Right lobe of liver (tissue), 6 donors: Measurements from ENCODE around the gene PDCD1. TPM values are rescaled to one million over a fixed set of nuclear protein-coding genes. Genes with fewer than 3 reads are reported as not detected.
"Not testable (repeated sequence)": the region's sequence is repeated elsewhere in the genome, so short reads cannot be mapped to it uniquely, and the experiment has no call there.

Source experiments
- ATAC-seq, 4 donors: fragments of 200-7000 bp; cut with Tn5 transposase; one replicate each; pipeline ENCODE4 v1.9.1; 2020; ENCODE audit warnings: mild to moderate bottlenecking in 4 of 4, moderate library complexity in 4 of 4
- DNase-seq, 3 donors: peaks; one replicate each; pipeline ENCODE4 v3.0.0-alpha.2; 2020
- H3K27ac ChIP-seq, 3 donors: fragments of 200-600 bp; one replicate each; pipeline ENCODE4 v1.8.0; 2022
- H3K27me3 ChIP-seq, 2 donors: fragments of 200-600 bp; one replicate each; pipeline ENCODE4 v1.8.0; 2022
- H3K36me3 ChIP-seq, 4 donors: fragments of 200-600 bp; sonication (generic) in 1 of 4; one replicate each; pipeline versions ENCODE4 v1.5.1 to v1.8.0; 2017 to 2022; ENCODE audit warnings: control low read depth in 1 of 4
- H3K4me1 ChIP-seq, 4 donors: fragments of 200-600 bp; sonication (generic) in 1 of 4; one replicate each; pipeline versions ENCODE4 v1.5.1 to v1.8.0; 2017 to 2022; ENCODE audit warnings: control low read depth in 1 of 4
- H3K4me3 ChIP-seq, 3 donors: fragments of 200-600 bp; one replicate each; pipeline ENCODE4 v1.8.0; 2022
- H3K9me3 ChIP-seq, 4 donors: fragments of 200-600 bp; sonication (generic) in 1 of 4; one replicate each; pipeline versions ENCODE4 v1.5.1 to v1.8.0; 2017 to 2022; ENCODE audit warnings: control low read depth in 1 of 4
- POLR2A ChIP-seq: fragments of 450-650 bp; IDR thresholded peaks from one replicate; pipeline ENCODE4 v1.6.1; 2017; ENCODE audit warnings: antibody characterized with exemption, mild to moderate bottlenecking
- WGBS: methylation state at CpG from one replicate; pipeline ENCODE4 v1.1.6; 2018; ENCODE audit warnings: low coverage, low lambda C conversion rate; ENCODE audit not compliant: insufficient coverage; ENCODE audit errors: missing lambda C conversion rate; 5-methylcytosine and 5-hydroxymethylcytosine counted together
- intact Hi-C, 2 donors: fragments of 100-400 bp; cut with DNase I; formaldehyde crosslinking; loops; one replicate each; pipeline versions ENCODE4 v1.11.2 to v1.14.1; 2022
- total RNA-seq, 6 experiments: library from RNA; depleted of rRNA in 2 of 6; stranded (reverse); fragments of >200 nt in 2 of 6; fragmentation: NEBNext Ultra II Directional in 3 of 6; extraction: Animal tissue kit (Norgen Biotek cat#: 25700) in 3 of 6; gene quantifications; one replicate each; pipeline versions ENCODE4 v1.1.0 to v1.2.4, GENCODE V29; 2016 to 2023
- TF ChIP-seq, protein P1 (sequence below), 4 donors: fragments of 200-600 bp in 3 of 4; fragments of 450-650 bp in 1 of 4; IDR thresholded peaks; one replicate each; pipeline versions ENCODE4 v1.5.1 to v1.8.0; 2016 to 2022; ENCODE audit warnings: antibody characterized with exemption in 4 of 4, mild to moderate bottlenecking in 2 of 4
- donor health status: DM: no; HTN: yes; CAD: no.
- donor health status: DM: no; HTN: no; CAD: no.
- donor health status: DM: no; HTN: no; CAD: no.
- donor health status: DM: no; HTN: yes; CAD: no.
- donor health status: DM: no; HTN: yes; CAD: no.

The PDCD1 gene
- total RNA-seq, 6 experiments from 2014 or later: 0.19 to 0.61 (median 0.20) TPM; not detected in 3

DNA sequence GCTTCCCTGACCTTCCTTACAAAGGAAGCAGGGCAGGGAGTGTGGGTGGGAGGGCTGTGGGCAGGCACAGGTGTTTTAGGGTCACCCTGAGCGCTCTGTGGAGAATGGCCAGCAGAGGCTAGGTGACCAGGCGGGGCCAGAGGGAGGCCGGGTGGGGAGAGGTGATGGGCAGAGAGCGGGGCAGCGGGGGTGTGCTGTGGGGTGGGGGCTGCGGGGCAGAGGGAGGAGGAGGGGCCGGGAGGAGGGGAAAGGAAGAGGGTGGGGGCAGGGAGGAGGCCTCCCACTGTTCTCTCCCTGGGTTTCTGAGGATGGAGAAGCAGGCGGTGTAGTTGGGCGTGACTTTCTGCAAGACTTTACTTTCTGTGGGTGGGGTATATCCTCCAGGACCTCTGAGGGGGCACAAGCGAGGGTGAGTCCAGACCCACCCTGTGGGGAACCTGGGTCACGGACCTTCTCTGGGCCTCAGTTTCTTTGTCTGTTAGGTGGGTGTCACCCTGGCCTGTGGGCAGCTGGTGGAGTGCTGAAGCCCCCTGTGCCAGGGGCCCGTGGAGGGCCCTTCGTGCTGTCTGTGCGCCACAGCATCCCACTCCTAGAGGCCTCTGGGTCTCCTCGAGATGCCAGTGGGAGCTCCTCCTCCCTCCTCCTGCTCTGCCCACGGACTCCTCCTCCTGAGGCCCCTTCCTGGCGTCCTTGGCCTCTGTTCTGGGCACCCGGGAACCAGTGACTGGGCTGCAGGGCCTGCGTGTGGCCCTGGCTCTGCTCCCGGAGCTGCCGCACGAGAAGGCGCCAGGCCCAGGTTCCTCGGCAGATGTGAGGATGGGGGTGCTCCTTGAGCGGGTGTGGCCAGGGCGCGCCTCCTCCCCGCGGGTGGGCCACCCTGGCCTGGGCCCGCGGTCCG is 56.0 kb downstream of the PDCD1 start:
- DNase-seq (peak in 2 of 3 donors; percentile 21 to 44), ATAC-seq (no peak)
- Histone ChIP-seq H3K4me1 (peaks cover 0 to 6% (median 0%) of the 10 kb centered on the region in 4 donors), H3K27ac (no peak overlapping the region), H3K4me3 (no peak overlapping the region), H3K9me3 (no peaks in the 10 kb centered on the region), H3K36me3 (no peaks in the 10 kb centered on the region), H3K27me3 (no peaks in the 10 kb centered on the region)
- TF ChIP-seq, protein P1, sequence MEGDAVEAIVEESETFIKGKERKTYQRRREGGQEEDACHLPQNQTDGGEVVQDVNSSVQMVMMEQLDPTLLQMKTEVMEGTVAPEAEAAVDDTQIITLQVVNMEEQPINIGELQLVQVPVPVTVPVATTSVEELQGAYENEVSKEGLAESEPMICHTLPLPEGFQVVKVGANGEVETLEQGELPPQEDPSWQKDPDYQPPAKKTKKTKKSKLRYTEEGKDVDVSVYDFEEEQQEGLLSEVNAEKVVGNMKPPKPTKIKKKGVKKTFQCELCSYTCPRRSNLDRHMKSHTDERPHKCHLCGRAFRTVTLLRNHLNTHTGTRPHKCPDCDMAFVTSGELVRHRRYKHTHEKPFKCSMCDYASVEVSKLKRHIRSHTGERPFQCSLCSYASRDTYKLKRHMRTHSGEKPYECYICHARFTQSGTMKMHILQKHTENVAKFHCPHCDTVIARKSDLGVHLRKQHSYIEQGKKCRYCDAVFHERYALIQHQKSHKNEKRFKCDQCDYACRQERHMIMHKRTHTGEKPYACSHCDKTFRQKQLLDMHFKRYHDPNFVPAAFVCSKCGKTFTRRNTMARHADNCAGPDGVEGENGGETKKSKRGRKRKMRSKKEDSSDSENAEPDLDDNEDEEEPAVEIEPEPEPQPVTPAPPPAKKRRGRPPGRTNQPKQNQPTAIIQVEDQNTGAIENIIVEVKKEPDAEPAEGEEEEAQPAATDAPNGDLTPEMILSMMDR (IDR thresholded peaks at IDR 0.05): no peak
- TF ChIP-seq POLR2A: no peak
- WGBS: 79% methylated on average over 6 of the region's 32 CpGs
- intact Hi-C loops: no loop called here

DNA sequence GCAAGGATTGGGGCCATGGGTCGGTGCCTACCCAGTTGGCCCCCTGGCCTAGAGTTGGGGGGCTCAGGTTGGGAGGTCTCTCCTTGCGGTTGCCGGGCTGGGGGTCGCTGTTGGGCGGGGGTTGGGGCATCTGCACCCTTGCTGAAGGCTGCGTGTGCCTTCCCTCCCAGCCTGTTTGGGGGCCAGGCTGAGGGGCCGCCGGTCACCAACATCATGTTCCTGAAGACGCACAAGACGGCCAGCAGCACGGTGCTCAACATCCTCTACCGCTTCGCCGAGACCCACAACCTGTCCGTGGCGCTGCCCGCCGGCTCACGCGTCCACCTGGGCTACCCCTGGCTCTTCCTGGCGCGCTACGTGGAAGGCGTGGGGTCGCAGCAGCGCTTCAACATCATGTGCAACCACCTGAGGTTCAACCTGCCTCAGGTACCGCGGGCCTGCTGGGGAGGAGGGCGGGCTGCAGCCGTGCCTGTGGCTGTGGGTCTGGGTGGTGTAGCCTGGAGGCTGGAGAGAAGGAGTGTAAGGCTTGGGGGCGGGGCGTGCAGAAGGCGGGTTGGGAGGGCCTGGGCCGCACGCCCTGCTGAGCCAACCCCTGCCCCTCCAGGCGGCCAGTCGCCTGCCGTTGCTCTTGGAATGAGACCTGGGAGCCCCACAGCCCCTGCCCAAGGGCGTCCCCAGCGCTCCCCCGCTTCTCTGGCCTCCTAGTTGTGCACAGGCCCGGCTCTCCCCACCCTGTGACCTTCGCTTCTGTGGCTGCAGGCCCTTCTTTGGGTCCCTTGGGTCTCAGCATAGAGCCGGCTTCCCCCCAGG is 56.9 kb downstream of the PDCD1 start:
- peaks cover 0 to 6% (median 0%) of the 10 kb centered on the region in 4 donors for H3K4me1 ChIP-seq
- no peaks in the 10 kb centered on the region for H3K36me3 ChIP-seq
- 88% methylated on average over 15 of the region's 44 CpGs for WGBS
- no peak for ATAC-seq
- no peak overlapping the region for H3K27ac ChIP-seq
- H3K4me3 ChIP-seq: no peak overlapping the region
- intact Hi-C loops: no loop called here
- TF ChIP-seq, protein P1 (IDR thresholded peaks at IDR 0.05): no peak
- no peak for TF ChIP-seq POLR2A
- H3K9me3 ChIP-seq: no peaks in the 10 kb centered on the region
- peak in 1 of 3 donors; percentile 16 for DNase-seq
- H3K27me3 ChIP-seq: no peaks in the 10 kb centered on the region

DNA sequence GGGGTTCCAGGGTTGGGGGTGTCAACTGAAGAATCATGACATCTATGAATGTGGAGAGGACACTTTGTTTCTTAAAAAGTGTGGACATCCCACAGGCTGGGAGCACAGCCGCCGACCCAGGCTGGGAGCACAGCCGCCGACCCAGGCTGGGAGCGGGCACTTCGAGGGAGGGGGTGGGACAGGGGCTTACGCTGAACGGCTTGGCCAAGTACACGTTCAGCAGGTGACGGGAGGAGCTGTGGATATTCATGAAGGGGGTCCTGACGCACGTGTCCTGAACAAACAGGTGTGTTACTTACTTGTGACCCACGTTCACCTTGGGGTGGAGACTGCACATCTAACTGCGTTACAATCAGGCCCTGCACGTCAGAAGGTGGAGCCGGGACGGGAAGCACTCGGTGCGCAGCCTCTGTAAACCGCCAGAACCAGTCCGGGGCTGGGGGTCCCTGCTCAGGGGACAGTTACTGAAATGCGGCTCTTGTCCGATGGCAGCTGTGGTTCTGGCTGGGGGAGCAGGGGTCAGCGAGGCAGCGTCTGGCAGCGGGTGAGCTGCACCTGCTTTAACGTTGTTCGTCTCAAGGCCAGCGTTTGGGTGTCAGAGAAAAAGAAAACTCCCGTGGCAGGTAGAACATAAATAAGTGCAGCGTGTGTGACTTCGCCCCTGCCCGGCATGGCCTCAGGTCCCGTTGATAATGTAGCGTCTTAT is 58.3 kb downstream of the PDCD1 start:
- H3K27ac ChIP-seq, ATAC-seq, DNase-seq, H3K27me3 ChIP-seq, intact Hi-C loops, H3K36me3 ChIP-seq, H3K4me3 ChIP-seq, H3K4me1 ChIP-seq, H3K9me3 ChIP-seq: not testable (repeated sequence)
- WGBS: 87% methylated on average over 24 of the region's 35 CpGs

Other genes starting within 250 kb of the PDCD1 start
- gene THAP4, start 221.7 kb downstream of the PDCD1 start, total RNA-seq: 10 to 100 TPM; 22.1 to 39.2 (median 25.0) TPM
- gene ATG4B, start 221.2 kb downstream of the PDCD1 start, total RNA-seq: 10 to 100 TPM; 20.6 to 49.8 (median 39.3) TPM
- 10 to 100 TPM in 5 of 6 experiments, 1 to 10 TPM in 1; 9.9 to 21.5 (median 10.4) TPM for gene DTYMK, start 172.1 kb downstream of the PDCD1 start, total RNA-seq
- gene ING5, start 156.9 kb downstream of the PDCD1 start, total RNA-seq: 10 to 100 TPM in 5 of 6 experiments, 1 to 10 TPM in 1; 8.2 to 20.3 (median 13.0) TPM
- 10 to 100 TPM; 18.9 to 38.6 (median 25.9) TPM for gene D2HGDH, start 124.3 kb downstream of the PDCD1 start, total RNA-seq
- gene GAL3ST2, start 82.1 kb downstream of the PDCD1 start, total RNA-seq: under 1 TPM in 3 of 6 experiments, not detected in 3; 0.53 to 0.83 (median 0.70) TPM
- gene NEU4, start 49.7 kb downstream of the PDCD1 start, total RNA-seq: 10 to 100 TPM; 16.8 to 87.1 (median 76.2) TPM
- not detected for gene RTP5, start 10.8 kb upstream of the PDCD1 start, total RNA-seq